ENCODE measurements around the gene VWA7. TPM values are rescaled to one million over a fixed set of nuclear protein-coding genes. Genes with fewer than 3 reads are reported as not detected.
"Not testable (repeated sequence)": the region's sequence is repeated elsewhere in the genome, so short reads cannot be mapped to it uniquely, and the experiment has no call there.

The VWA7 gene
- total RNA-seq, 2 experiments from 2014 or later = 5.2 to 5.4 TPM

GRCh38 chr6:31817133-31817928 lies 40.2 kb upstream of the VWA7 start:
- DNase-seq, POLR2A ChIA-PET, H3K27me3 Mint-ChIP-seq, H3K9me3 Mint-ChIP-seq: not testable (repeated sequence)
- Mint-ChIP-seq H3K4me3 (peak overlapping the region; percentile 91), H3K4me1 (peaks cover 53% of the 10 kb centered on the region), H3K36me3 (ENCODE audit: low read depth) (peaks cover 12% of the 10 kb centered on the region), H3K27ac (peak overlapping the region; percentile 94)
- CTCF ChIA-PET = interaction anchor here (1.0 kb wide), 1 partner anchor 22 kb away, joined by 5 read pairs; the partner anchor contains the start of gene VARS1

GRCh38 chr6:31815025-31815838 lies 38.1 kb upstream of the VWA7 start, which contains the start of the genes HSPA1A and HSPA1L:
Gene HSPA1A (plus strand): TSS chr6:31815543. CDS start chr6:31815757, 214 bp downstream.
Gene HSPA1L (minus strand): TSS chr6:31815283. CDS start chr6:31811972, 3,311 bp downstream.
- no peaks in the 10 kb centered on the region for H3K9me3 Mint-ChIP-seq
- CTCF ChIA-PET = interaction anchor here (0.6 to 1.9 kb wide), 7 partner anchors 9 to 85 kb away, joined by 3 to 9 read pairs (median 3); partner anchors contain the start of gene LSM2

DNA sequence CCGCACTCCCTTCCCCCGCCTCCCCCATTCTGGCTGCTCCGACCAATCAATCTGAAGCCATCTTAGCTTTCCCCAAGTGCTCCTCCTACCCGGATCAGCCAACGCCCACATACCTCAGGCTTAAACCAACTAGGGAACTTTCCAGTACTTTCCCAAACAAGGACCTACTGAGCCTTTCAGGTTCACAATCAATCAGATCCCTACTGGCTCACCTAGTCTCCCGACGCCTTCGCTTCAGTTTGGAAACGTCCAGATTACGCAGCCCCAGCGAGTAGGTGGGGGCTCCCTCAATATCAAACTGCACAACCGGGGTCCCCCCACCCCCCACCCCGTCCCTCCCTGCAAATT lies 37.5 kb upstream of the VWA7 start:
- H3K27ac Mint-ChIP-seq = peak overlapping the region; percentile 92
- H3K4me3 Mint-ChIP-seq = peak overlapping the region; percentile 93
- ChIA-PET CTCF (interaction anchor here (1.1 to 1.9 kb wide), 5 partner anchors 8 to 76 kb away, joined by 3 to 9 read pairs (median 4); partner anchors contain the start of gene LSM2), POLR2A (interaction anchor here (0.5 to 1.2 kb wide), 4 partner anchors 8 to 104 kb away, joined by 3 to 5 read pairs (median 4); partner anchors contain the start of genes LSM2 and VARS1)
- no peaks in the 10 kb centered on the region for H3K27me3 Mint-ChIP-seq
- DNase-seq = peak; percentile 82
- peaks cover 24% of the 10 kb centered on the region for H3K36me3 Mint-ChIP-seq (ENCODE audit: low read depth)
- H3K9me3 Mint-ChIP-seq = no peaks in the 10 kb centered on the region
- peaks cover 46% of the 10 kb centered on the region for H3K4me1 Mint-ChIP-seq

More at GRCh38 chr6:31815025-31815838, 38.1 kb upstream of the VWA7 start, which contains the start of the genes HSPA1A and HSPA1L:
- Mint-ChIP-seq H3K27me3 (no peaks in the 10 kb centered on the region), H3K4me3 (peak within 1 kb of the TSS; percentile 93), H3K4me1 (peaks cover 50% of the 10 kb centered on the region), H3K27ac (peak within 1 kb of the TSS; percentile 92), H3K36me3 (ENCODE audit: low read depth) (peaks cover 22% of the 10 kb centered on the region)
- POLR2A ChIA-PET = interaction anchor here (0.5 to 1.2 kb wide), 4 partner anchors 8 to 103 kb away, joined by 3 to 5 read pairs (median 4); partner anchors contain the start of genes LSM2 and VARS1
- DNase-seq = peak; percentile 71

DNA sequence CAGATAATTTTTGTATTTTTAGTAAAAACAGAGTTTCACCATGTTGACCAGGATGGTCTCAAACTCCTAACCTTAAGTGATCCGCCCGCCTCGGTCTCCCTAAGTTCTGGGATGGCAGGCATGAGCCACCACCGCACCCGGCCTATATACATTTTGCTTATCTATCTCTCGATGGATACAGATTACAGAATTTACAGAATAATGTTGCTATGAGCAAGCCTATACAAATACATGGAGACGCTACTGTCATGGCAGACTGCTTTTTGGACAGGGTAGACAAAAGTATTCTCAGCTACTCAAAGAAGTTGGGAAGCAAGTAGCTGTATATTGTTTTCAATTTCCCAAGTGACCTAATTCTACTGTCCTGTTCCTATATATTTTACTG lies 36.3 kb upstream of the VWA7 start:
- no peak for DNase-seq
- peak overlapping the region; percentile 85 for H3K27ac Mint-ChIP-seq
- H3K4me1 Mint-ChIP-seq = peaks cover 40% of the 10 kb centered on the region
- peak overlapping the region; percentile 93 for H3K4me3 Mint-ChIP-seq
- peaks cover 24% of the 10 kb centered on the region for H3K36me3 Mint-ChIP-seq (ENCODE audit: low read depth)
- POLR2A ChIA-PET = no interaction called here
- CTCF ChIA-PET = interaction anchor here (1.1 to 1.5 kb wide), 4 partner anchors 8 to 14 kb away, joined by 3 to 6 read pairs (median 4); no protein-coding TSS in a partner anchor
- no peaks in the 10 kb centered on the region for H3K9me3 Mint-ChIP-seq
- no peaks in the 10 kb centered on the region for H3K27me3 Mint-ChIP-seq

- Mint-ChIP-seq H3K27ac (peak overlapping the region; percentile 85), H3K36me3 (ENCODE audit: low read depth) (peaks cover 24% of the 10 kb centered on the region), H3K4me1 (peaks cover 33% of the 10 kb centered on the region), H3K4me3 (no peak overlapping the region), H3K27me3 (no peaks in the 10 kb centered on the region), H3K9me3 (no peaks in the 10 kb centered on the region)
- POLR2A ChIA-PET = no interaction called here
- DNase-seq = no peak
- CTCF ChIA-PET = interaction anchor here (0.6 to 1.0 kb wide), 5 partner anchors 8 to 197 kb away, joined by 3 to 4 read pairs (median 3); partner anchors contain the start of gene AIF1
Measured at GRCh38 chr6:31811645-31812044, 34.5 kb upstream of the VWA7 start.

DNA sequence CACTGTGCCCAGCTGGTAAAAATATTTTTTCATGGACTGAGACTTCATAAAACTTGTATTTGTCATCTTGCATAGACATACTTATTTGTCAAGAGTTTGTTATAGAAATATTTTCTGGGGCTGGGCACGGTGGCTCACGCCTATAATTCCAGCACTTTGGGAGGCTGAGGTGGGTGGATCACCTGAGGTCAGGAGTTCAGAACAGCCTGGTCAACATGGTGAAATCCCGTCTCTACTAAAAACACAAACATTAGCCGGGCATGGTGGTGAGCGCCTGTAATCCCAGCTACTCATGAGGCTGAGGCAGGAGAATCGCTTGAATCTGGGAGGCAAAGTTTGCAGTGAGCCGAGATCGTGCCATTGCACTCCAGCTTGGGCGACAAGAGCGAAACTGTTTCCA lies 31.5 kb upstream of the VWA7 start:
- peaks cover 44% of the 10 kb centered on the region for H3K4me1 Mint-ChIP-seq

DNA sequence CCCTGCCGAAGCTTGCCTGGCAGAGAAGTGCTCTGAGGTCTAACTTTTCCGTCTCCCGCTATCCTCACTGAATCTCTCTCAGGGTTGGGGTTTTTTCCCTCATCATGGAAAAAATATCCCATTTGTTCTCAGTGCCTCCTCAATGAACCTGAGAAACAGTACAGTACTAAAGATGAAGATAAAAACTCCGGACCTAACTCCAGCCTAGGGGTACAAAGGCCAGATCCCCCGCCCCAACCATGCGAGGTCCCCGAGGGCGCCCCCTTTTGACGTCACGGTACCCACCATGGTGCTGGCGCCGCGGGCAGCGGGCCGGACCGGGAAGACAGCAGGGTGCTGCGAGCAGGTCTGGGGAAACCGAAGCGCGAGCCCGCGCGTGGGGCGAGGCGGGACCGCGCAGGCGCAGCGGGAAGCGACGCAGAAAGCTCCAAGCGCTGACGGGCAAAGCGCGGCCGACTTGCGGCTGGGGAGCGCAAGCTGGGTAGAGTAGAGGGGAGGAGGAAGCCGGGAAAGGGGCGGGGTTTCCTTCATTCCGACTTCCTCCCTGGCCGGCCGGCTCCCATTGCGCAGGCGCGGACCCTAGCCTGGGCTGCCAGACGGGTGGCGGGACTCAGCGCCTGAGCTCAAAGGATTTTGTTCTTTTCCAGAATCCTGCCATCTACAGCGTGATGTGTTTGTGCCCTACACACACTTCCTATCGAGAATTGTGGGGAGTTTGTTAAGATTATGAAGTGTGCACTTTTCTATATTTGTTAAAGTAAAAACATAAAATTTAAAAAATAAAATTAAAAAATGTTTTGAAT lies 29.5 kb upstream of the VWA7 start, which contains the start of gene LSM2:
TSS of gene LSM2 (minus strand) at position 497 of the 803 bp plus-strand sequence. CDS start at position 288, 209 bp downstream.
- no peaks in the 10 kb centered on the region for H3K9me3 Mint-ChIP-seq
- peaks cover 33% of the 10 kb centered on the region for H3K36me3 Mint-ChIP-seq (ENCODE audit: low read depth)
- ChIA-PET CTCF (interaction anchor here (0.5 to 4.1 kb wide), 14 partner anchors 8 to 325 kb away, joined by 3 to 29 read pairs (median 4); partner anchors contain the start of genes HSPA1A, HSPA1L and VARS1), POLR2A (interaction anchor here (0.6 to 1.2 kb wide), 7 partner anchors 9 to 70 kb away, joined by 3 to 13 read pairs (median 4); partner anchors contain the start of genes CLIC1, HSPA1A, HSPA1L and MSH5)
- peak; percentile 97 for DNase-seq
- no peaks in the 10 kb centered on the region for H3K27me3 Mint-ChIP-seq
- peak within 1 kb of the TSS; percentile 94 for H3K4me3 Mint-ChIP-seq
- H3K27ac Mint-ChIP-seq = peak within 1 kb of the TSS; percentile 91
- peaks cover 33% of the 10 kb centered on the region for H3K4me1 Mint-ChIP-seq

More for the DNA sequence above, 31.5 kb upstream of the VWA7 start:
- H3K27ac Mint-ChIP-seq, H3K4me3 Mint-ChIP-seq, POLR2A ChIA-PET, DNase-seq, H3K9me3 Mint-ChIP-seq, H3K27me3 Mint-ChIP-seq: not testable (repeated sequence)
- CTCF ChIA-PET = interaction anchor here (0.7 to 4.1 kb wide), 3 partner anchors 12 to 80 kb away, joined by 4 to 29 read pairs (median 5); partner anchors contain the start of gene VARS1
- H3K36me3 Mint-ChIP-seq (ENCODE audit: low read depth) = peaks cover 24% of the 10 kb centered on the region

DNA sequence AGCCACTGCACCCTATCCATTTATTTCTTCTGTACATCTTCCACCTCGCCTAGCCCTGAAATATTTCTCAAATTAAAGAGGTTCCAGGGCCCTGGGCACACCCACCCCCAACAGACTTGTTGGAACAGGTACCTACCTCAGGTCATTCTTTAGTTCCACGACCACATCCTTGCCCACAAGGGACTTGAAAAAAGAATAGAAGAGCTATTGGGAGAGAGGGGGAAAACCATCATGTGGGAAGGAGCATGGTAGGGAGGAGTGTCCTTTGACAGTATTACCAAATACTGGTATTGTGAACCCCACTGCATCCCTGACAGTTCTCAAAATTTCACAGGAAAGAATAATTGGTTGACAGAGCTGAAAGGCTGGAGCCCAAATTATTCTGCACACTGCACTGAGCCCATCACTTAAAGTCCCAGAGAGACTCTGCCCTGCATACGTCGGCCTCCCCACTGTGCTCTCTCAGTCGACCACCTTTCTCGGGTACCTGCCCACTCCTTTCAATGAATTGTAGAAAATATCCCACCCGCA lies 28.9 kb upstream of the VWA7 start:
- ChIA-PET POLR2A (interaction anchor here (0.6 kb wide), 1 partner anchor 14 kb away, joined by 3 read pairs; no protein-coding TSS in a partner anchor), CTCF (interaction anchor here (0.5 to 4.1 kb wide), 11 partner anchors 8 to 324 kb away, joined by 3 to 29 read pairs (median 4); partner anchors contain the start of genes HSPA1A, HSPA1L and VARS1)
- Mint-ChIP-seq H3K4me1 (peaks cover 36% of the 10 kb centered on the region), H3K9me3 (no peaks in the 10 kb centered on the region), H3K27ac (peak overlapping the region; percentile 91), H3K36me3 (ENCODE audit: low read depth) (peaks cover 31% of the 10 kb centered on the region), H3K27me3 (no peaks in the 10 kb centered on the region), H3K4me3 (peak overlapping the region; percentile 94)
- no peak for DNase-seq

DNA sequence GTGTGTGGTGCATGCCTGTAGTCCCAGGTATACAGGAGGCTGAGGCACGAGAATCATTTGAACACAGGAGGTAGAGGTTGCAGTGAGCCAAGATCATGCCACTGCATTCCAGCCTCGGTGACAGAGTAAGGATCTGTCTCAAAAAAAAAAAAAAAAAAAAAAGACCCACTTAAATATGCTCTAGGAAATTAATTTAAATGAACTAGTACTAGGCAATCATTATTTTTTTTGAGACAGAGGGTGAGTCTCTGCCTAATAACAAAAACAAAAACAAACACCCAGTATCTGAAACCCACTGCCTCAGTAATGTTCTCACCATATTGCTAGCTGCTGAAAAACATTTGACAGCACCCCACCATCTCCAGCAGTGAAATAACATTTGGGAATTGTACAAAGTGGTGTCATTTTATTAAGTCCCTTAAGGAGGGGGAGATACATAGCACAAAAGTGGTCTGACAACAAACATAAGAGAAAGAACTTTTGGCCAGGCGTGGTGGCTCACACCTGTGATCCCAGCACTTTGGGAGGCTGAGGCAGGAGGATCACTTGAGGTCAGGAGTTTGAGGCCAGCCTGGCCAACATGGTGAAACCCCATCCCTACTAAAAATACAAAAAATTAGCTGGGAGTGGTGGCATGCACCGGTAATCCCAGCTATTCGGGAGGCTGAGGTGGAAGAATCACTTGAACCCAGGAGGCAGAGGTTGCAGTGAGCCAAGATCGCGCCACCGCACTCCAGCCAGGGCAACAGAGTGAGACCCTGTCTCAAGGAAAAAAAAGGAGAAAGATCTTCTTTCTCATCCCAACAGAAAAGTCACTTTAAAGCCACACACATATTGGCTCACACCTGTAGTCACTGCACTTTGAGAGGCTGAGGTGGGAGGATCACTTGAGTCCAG lies 24.2 kb upstream of the VWA7 start:
- H3K27ac Mint-ChIP-seq, DNase-seq, H3K4me3 Mint-ChIP-seq, H3K9me3 Mint-ChIP-seq, H3K27me3 Mint-ChIP-seq, POLR2A ChIA-PET: not testable (repeated sequence)
- peaks cover 53% of the 10 kb centered on the region for H3K4me1 Mint-ChIP-seq
- CTCF ChIA-PET = interaction anchor here (1.0 to 1.5 kb wide), 3 partner anchors 10 to 17 kb away, joined by 3 to 4 read pairs (median 4); no protein-coding TSS in a partner anchor
- H3K36me3 Mint-ChIP-seq (ENCODE audit: low read depth) = peaks cover 24% of the 10 kb centered on the region

DNA sequence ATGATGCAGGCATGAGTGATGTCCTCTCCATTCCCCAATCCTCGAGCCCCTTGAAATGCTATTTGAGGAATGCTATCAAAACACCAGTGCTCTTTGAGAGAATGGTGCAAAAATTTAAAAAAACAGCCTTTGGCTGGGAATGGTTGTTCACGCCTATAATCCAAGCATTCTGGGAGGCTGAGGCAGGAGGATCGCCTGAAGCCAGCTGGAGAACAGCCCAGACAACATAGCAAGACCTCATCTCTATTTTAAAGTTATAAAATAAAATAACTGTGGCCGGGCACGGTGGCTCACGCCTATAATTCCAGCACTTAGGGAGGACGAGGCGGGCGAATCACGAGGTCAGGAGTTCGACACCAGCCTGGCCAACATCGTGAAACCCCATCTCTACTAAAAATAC lies 22.7 kb upstream of the VWA7 start:
- no peak for DNase-seq
- POLR2A ChIA-PET = no interaction called here
- CTCF ChIA-PET = interaction anchor here (1.0 kb wide), 2 partner anchors 12 to 13 kb away, joined by 3 read pairs; no protein-coding TSS in a partner anchor
- Mint-ChIP-seq H3K4me3 (no peak overlapping the region), H3K36me3 (ENCODE audit: low read depth) (peaks cover 26% of the 10 kb centered on the region), H3K4me1 (peaks cover 40% of the 10 kb centered on the region), H3K9me3 (no peaks in the 10 kb centered on the region), H3K27me3 (no peaks in the 10 kb centered on the region), H3K27ac (no peak overlapping the region)

Measured in activated CD4-positive, alpha-beta T cell treated with anti-CD3 and anti-CD28 coated beads, Interleukin-2, amount 10 ng/mL, durations not matched to agents 7 days and 5 days (primary cell).